Naive B cell (primary cell): ENCODE measurements around the gene TEX55. TPM values are rescaled to one million over a fixed set of nuclear protein-coding genes. Genes with fewer than 3 reads are reported as not detected.

Experiments
- polyA plus RNA-seq, 6 donors: library from polyadenylated mRNA; unstranded; fragments of 300-500 nt; fragmentation: Illumina TruSeq; gene quantifications; one replicate each; pipeline ENCODE4 v1.2.3, GENCODE V29; 2021; ENCODE audit warnings: low read depth in 6 of 6

The TEX55 gene
- polyA plus RNA-seq, 6 donors from 2014 or later, result not detected

Other genes starting within 250 kb of the TEX55 start
- not detected for gene IGSF11, start 111.3 kb upstream of the TEX55 start, polyA plus RNA-seq
- gene UPK1B, start 27.4 kb downstream of the TEX55 start, polyA plus RNA-seq, result under 1 TPM in 1 of 6 donors, not detected in 5; 0.17 TPM
- 1 to 10 TPM; 6.8 to 9.0 (median 8.1) TPM for gene B4GALT4, start 94.7 kb downstream of the TEX55 start, polyA plus RNA-seq
- 1 to 10 TPM in 1 of 6 donors, under 1 TPM in 4, not detected in 1; 0.54 to 1.5 (median 0.83) TPM for gene ARHGAP31, start 148.2 kb downstream of the TEX55 start, polyA plus RNA-seq